ENCODE data around the gene CTNNA3.

DNA sequence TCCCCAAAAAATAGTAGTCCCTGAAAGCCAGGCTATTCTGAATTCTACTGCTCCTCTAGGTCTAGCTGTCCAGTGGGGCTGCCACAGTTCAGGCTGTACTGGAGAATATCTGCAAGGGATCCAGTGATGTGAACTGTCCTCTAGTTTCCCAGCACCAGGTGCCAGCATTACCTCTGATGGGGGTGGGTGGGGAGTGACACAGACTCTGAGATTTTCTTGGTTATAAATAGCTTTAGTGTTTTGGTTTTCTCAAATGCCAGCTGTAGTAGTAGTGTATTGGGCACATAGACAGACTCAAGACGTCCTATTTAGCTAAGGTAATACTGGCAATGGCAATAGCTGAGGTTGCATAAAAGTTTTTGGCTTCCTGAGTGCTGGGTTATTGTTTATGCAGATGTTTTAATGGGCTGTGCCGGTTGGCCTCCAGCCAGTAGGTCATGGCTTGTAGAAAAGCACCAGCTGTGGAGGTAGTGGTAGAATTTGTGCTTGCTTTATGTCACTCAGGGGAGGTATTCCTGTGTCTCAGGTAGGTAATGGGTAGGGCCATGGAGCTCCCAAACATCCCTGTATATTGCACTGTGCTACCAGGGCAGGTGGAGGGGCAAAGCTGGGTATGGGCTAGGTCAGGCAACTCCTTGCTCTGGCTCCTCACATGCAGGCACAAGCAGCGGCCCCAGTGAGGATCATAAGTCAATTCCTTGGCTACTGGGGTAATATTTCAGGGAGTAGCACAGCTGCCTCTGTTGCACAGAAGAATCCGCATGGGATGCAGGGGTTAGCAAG is 1108.9 kb downstream of the CTNNA3 start:
- TF ChIP-seq, protein P1, sequence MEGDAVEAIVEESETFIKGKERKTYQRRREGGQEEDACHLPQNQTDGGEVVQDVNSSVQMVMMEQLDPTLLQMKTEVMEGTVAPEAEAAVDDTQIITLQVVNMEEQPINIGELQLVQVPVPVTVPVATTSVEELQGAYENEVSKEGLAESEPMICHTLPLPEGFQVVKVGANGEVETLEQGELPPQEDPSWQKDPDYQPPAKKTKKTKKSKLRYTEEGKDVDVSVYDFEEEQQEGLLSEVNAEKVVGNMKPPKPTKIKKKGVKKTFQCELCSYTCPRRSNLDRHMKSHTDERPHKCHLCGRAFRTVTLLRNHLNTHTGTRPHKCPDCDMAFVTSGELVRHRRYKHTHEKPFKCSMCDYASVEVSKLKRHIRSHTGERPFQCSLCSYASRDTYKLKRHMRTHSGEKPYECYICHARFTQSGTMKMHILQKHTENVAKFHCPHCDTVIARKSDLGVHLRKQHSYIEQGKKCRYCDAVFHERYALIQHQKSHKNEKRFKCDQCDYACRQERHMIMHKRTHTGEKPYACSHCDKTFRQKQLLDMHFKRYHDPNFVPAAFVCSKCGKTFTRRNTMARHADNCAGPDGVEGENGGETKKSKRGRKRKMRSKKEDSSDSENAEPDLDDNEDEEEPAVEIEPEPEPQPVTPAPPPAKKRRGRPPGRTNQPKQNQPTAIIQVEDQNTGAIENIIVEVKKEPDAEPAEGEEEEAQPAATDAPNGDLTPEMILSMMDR (IDR thresholded peaks at IDR 0.05; ENCODE audit: insufficient read depth, low read length, poor library complexity, severe bottlenecking): no peak
- no peak for TF ChIP-seq EZH2phosphoT487 (conservative IDR thresholded peaks at IDR 0.05; ENCODE audit: low read length)
